Gastrocnemius medialis (tissue), 4 donors: ENCODE data around the gene ANKRD39. TPM values are rescaled to one million over a fixed set of nuclear protein-coding genes. Genes with fewer than 3 reads are reported as not detected.

ENCODE experiments used
- ATAC-seq, 2 donors: fragments of 150-250 bp; one replicate each; pipeline ENCODE4 v1.9.1; 2016
- DNase-seq, 2 donors: peaks; one replicate each; pipeline ENCODE4 v3.0.0-alpha.2; 2019
- H3K27ac ChIP-seq, 4 donors: fragments of 200-600 bp; sonication (generic); 1 replicate in 1 of 4; 2 replicates in 3 of 4; pipeline ENCODE4 v1.5.1; 2016 to 2018; ENCODE audit warnings: mild to moderate bottlenecking in 2 of 4, moderate library complexity in 1 of 4
- H3K27me3 ChIP-seq, 3 donors: fragments of 200-600 bp; sonication (generic) in 2 of 3; 1 replicate in 1 of 3; 2 replicates in 2 of 3; pipeline versions ENCODE4 v1.5.1 to v1.6.0; 2016 to 2019; ENCODE audit warnings: mild to moderate bottlenecking in 1 of 3, moderate library complexity in 1 of 3
- H3K36me3 ChIP-seq, 2 donors: fragments of 200-600 bp; sonication (generic) in 1 of 2; one replicate each; pipeline ENCODE4 v1.5.1; 2017 to 2018
- H3K4me1 ChIP-seq, 2 donors: fragments of 200-600 bp; sonication (generic) in 1 of 2; one replicate each; pipeline ENCODE4 v1.5.1; 2016 to 2017; ENCODE audit warnings: mild to moderate bottlenecking in 2 of 2
- H3K4me3 ChIP-seq, 4 donors: fragments of 200-600 bp; sonication (generic) in 3 of 4; 1 replicate in 1 of 4; 2 replicates in 3 of 4; pipeline ENCODE4 v1.5.1; 2016 to 2019; ENCODE audit warnings: mild to moderate bottlenecking in 2 of 4
- H3K9me3 ChIP-seq, 3 donors: fragments of 200-600 bp; sonication (generic) in 2 of 3; 1 replicate in 1 of 3; 2 replicates in 2 of 3; pipeline ENCODE4 v1.5.1; 2016 to 2019
- CTCF ChIP-seq, 5 experiments: fragments of 450-650 bp in 3 of 5; fragments of 200-600 bp in 2 of 5; sonication (generic) in 2 of 5; IDR thresholded peaks in 4 of 5; conservative IDR thresholded peaks in 1 of 5; 1 replicate in 4 of 5; 2 replicates in 1 of 5; pipeline ENCODE4 v1.5.1; 2016 to 2019; ENCODE audit warnings: antibody characterized with exemption in 5 of 5, mild to moderate bottlenecking in 3 of 5, moderate library complexity in 3 of 5
- POLR2A ChIP-seq, 2 donors: fragments of 450-650 bp; IDR thresholded peaks; one replicate each; pipeline ENCODE4 v1.6.1; 2017; ENCODE audit warnings: antibody characterized with exemption in 2 of 2, mild to moderate bottlenecking in 2 of 2, moderate library complexity in 2 of 2
- in situ Hi-C, 4 donors: fragments of 200-750 bp; cut with MboI; loops; one replicate each; pipeline versions ENCODE4 v1.15.0 to v1.8.0; 2017; ENCODE audit warnings: low sequenced_read_pairs in 4 of 4
- intact Hi-C: fragments of 100-400 bp; cut with DNase I; formaldehyde crosslinking; loops from one replicate; pipeline ENCODE4 v1.15.1; 2023; ENCODE audit warnings: low total_unique reads
- total RNA-seq, 4 donors: library from RNA; depleted of rRNA; stranded (reverse); fragments of >200 nt; gene quantifications; one replicate each; pipeline versions ENCODE4 v1.1.0 to v1.2.3, GENCODE V29; 2016

ANKRD39 gene
- total RNA-seq, 4 donors from 2014 or later: 25.8 to 50.6 (median 43.8) TPM

GRCh38 chr2:96884299-96885094 is 26.7 kb upstream of the ANKRD39 start:
- no peak overlapping the region for H3K27ac ChIP-seq
- no peak for TF ChIP-seq CTCF (IDR thresholded peaks at IDR 0.05 in 4 of 5, conservative IDR thresholded peaks at IDR 0.05 in 1 of 5)
- no peak for TF ChIP-seq POLR2A (IDR thresholded peaks at IDR 0.05)
- in situ Hi-C loops: no loop called here
- H3K36me3 ChIP-seq: no peaks in the 10 kb centered on the region
- no peak for DNase-seq
- no peaks in the 10 kb centered on the region for H3K9me3 ChIP-seq
- H3K27me3 ChIP-seq: no peaks in the 10 kb centered on the region
- intact Hi-C loops: no loop called here
- no peak for ATAC-seq
- peaks cover 22 to 23% of the 10 kb centered on the region in 2 donors for H3K4me1 ChIP-seq
- H3K4me3 ChIP-seq: no peak overlapping the region

DNA sequence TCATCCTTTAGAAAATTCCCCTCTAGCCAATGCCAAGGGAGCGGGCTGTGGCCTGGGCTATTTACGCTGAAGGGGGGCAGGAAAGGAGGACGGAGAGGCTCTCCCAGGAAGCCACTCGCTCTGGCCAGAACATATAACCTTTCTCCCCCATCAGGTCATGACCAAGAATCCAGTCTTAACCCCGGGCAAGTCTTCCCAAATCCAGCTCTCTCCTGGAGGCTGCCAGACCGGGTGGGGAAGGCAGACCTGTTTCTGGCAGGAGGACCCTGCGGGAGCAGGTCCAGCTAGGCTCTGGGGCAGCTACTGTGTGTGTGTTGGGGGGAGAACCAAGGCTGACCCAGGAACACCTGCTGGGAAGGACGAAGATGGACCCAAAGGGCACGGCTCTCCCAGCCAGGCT is 25.5 kb upstream of the ANKRD39 start:
- no peak for ATAC-seq
- in situ Hi-C loops (no loop called here), intact Hi-C loops (no loop called here)
- H3K4me3 ChIP-seq: no peak overlapping the region
- H3K36me3 ChIP-seq: no peaks in the 10 kb centered on the region
- no peak for DNase-seq
- TF ChIP-seq CTCF (IDR thresholded peaks at IDR 0.05 in 4 of 5, conservative IDR thresholded peaks at IDR 0.05 in 1 of 5): no peak
- no peak for TF ChIP-seq POLR2A (IDR thresholded peaks at IDR 0.05)
- no peak overlapping the region for H3K27ac ChIP-seq
- no peaks in the 10 kb centered on the region for H3K27me3 ChIP-seq
- no peaks in the 10 kb centered on the region for H3K9me3 ChIP-seq
- H3K4me1 ChIP-seq: peaks cover 13 to 14% of the 10 kb centered on the region in 2 donors

- Histone ChIP-seq H3K27ac (no peak overlapping the region), H3K4me3 (no peak overlapping the region), H3K4me1 (peaks cover 9 to 10% of the 10 kb centered on the region in 2 donors), H3K9me3 (no peaks in the 10 kb centered on the region), H3K36me3 (no peaks in the 10 kb centered on the region), H3K27me3 (no peaks in the 10 kb centered on the region)
- no peak for DNase-seq
- in situ Hi-C loops (no loop called here), intact Hi-C loops (no loop called here)
- TF ChIP-seq CTCF (IDR thresholded peaks at IDR 0.05 in 4 of 5, conservative IDR thresholded peaks at IDR 0.05 in 1 of 5) (no peak), POLR2A (IDR thresholded peaks at IDR 0.05) (no peak)
- ATAC-seq: no peak
Measured at GRCh38 chr2:96882906-96883305, 25.1 kb upstream of the ANKRD39 start.

- H3K4me3 ChIP-seq: no peak overlapping the region
- H3K9me3 ChIP-seq: no peaks in the 10 kb centered on the region
- H3K27ac ChIP-seq: no peak overlapping the region
- no peak for ATAC-seq
- H3K36me3 ChIP-seq: no peaks in the 10 kb centered on the region
- intact Hi-C loops (no loop called here), in situ Hi-C loops (no loop called here)
- TF ChIP-seq CTCF (IDR thresholded peaks at IDR 0.05 in 4 of 5, conservative IDR thresholded peaks at IDR 0.05 in 1 of 5) (no peak), POLR2A (IDR thresholded peaks at IDR 0.05) (no peak)
- DNase-seq: no peak
- H3K27me3 ChIP-seq: no peaks in the 10 kb centered on the region
- peaks cover 2 to 4% of the 10 kb centered on the region in 2 donors for H3K4me1 ChIP-seq
Measured at GRCh38 chr2:96882230-96882629, 24.4 kb upstream of the ANKRD39 start.
